Liver (tissue), 2 donors: ENCODE results near the gene GPR4.

Experiments
- EGR1 ChIP-seq, 2 donors: IDR thresholded peaks; 2 replicates each; pipeline ENCODE4 v1.6.1; 2016 to 2018; ENCODE audit warnings: antibody characterized with exemption in 2 of 2, low read depth in 2 of 2
- GABPA ChIP-seq, 2 donors: IDR thresholded peaks in 1 of 2; conservative IDR thresholded peaks in 1 of 2; 2 replicates each; pipeline ENCODE4 v1.6.1; 2016; ENCODE audit warnings: antibody characterized with exemption in 2 of 2, mild to moderate bottlenecking in 1 of 2, moderate library complexity in 1 of 2
- TF ChIP-seq, protein P1 (sequence below): IDR thresholded peaks from 2 replicates; pipeline ENCODE4 v1.6.1; 2016; ENCODE audit warnings: antibody characterized with exemption, mild to moderate bottlenecking
- donor health status: healthy.

DNA sequence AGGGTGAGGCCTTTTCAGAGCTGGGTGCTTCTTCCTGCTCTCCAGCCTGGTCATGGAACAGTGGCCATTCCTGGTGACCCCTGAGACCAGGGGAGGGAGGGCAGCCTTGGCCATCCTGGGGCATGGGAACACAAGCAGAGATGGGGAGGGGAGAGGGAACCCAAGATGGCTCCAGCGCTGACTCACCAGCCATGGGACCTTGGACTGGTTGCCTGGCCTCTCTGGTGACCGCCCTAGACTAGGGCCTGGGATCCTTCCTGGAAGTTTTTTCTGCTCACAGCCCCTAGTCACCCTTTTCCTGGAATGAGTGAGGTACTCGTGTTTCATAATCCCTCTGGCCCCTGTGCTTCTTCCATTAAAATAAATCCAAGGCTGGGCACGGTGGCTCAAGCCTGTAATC, 14.1 kb downstream of the GPR4 start:
- TF ChIP-seq GABPA (IDR thresholded peaks at IDR 0.05 in 1 of 2, conservative IDR thresholded peaks at IDR 0.05 in 1 of 2) = no peak
- TF ChIP-seq EGR1 (IDR thresholded peaks at IDR 0.05; ENCODE audit: low read depth in 2 of 2) = no peak
- TF ChIP-seq, protein P1, sequence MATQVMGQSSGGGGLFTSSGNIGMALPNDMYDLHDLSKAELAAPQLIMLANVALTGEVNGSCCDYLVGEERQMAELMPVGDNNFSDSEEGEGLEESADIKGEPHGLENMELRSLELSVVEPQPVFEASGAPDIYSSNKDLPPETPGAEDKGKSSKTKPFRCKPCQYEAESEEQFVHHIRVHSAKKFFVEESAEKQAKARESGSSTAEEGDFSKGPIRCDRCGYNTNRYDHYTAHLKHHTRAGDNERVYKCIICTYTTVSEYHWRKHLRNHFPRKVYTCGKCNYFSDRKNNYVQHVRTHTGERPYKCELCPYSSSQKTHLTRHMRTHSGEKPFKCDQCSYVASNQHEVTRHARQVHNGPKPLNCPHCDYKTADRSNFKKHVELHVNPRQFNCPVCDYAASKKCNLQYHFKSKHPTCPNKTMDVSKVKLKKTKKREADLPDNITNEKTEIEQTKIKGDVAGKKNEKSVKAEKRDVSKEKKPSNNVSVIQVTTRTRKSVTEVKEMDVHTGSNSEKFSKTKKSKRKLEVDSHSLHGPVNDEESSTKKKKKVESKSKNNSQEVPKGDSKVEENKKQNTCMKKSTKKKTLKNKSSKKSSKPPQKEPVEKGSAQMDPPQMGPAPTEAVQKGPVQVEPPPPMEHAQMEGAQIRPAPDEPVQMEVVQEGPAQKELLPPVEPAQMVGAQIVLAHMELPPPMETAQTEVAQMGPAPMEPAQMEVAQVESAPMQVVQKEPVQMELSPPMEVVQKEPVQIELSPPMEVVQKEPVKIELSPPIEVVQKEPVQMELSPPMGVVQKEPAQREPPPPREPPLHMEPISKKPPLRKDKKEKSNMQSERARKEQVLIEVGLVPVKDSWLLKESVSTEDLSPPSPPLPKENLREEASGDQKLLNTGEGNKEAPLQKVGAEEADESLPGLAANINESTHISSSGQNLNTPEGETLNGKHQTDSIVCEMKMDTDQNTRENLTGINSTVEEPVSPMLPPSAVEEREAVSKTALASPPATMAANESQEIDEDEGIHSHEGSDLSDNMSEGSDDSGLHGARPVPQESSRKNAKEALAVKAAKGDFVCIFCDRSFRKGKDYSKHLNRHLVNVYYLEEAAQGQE = no peak
